ENCODE measurements around the gene PRSS57.

Gene PRSS57

DNA sequence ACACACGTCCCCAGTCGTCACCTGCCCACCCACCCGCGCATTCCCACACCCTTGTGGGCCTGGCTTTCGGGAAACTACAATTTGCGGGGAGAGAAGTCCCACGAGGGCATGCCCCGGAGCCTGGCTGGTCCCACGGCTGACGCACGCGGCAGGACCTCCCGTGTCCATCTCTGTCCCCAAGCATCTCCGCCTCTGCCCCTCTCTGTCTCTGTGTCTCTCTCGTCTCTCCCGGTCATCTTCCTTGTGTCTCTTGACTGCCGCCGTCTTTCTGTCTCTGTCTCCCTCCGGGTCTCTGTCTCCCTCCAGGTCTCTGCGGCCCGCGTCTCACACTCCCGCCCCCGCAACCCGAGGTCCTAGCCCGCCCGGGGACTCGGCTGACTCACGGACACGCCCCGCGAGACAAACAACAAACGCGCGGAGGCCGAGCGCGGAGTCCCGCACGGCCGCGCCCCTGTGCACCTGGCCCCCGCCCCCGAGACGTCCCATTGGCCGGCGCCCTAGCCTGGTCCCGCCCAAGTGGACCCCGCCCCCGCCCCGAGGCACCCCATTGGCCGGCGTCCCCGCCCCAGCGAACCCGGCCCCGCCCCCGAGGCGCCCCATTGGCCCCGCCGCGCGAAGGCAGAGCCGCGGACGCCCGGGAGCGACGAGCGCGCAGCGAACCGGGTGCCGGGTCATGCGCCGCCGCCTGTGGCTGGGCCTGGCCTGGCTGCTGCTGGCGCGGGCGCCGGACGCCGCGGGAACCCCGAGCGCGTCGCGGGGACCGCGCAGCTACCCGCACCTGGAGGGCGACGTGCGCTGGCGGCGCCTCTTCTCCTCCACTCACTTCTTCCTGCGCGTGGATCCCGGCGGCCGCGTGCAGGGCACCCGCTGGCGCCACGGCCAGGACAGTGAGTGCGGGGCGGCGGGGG, 55.7 kb downstream of the PRSS57 start, which contains the start of gene FGF22:
Gene FGF22 (plus strand): TSS at position 627 of the 908 bp plus-strand sequence. CDS start 47 bp downstream, at position 674.
- in situ Hi-C loops (cut with HindIII; ENCODE audit: low sequenced_read_pairs) = no loop called here

DNA sequence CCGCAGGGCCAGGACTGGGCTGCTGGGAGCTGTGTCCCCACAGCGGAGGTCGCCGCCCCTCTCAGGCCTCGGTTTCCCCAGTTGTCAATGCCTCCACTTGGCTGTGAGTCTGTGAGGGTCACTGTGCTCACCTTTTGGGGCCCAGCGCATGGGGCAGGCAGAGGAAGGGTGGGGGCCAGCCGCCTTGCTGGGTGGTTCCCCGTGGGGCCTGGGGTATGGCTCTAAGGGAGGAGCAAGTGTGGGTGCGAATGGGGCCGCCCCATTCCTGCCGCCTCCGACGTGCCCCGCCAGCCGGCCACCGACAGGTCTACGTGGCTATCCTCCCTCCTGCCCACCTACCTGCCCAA, 56.4 kb downstream of the PRSS57 start:
- in situ Hi-C loops (cut with HindIII; ENCODE audit: low sequenced_read_pairs) = no loop called here

Measured in DLD1 (cell line).